ENCODE data around the gene TNKS1BP1.

DNA sequence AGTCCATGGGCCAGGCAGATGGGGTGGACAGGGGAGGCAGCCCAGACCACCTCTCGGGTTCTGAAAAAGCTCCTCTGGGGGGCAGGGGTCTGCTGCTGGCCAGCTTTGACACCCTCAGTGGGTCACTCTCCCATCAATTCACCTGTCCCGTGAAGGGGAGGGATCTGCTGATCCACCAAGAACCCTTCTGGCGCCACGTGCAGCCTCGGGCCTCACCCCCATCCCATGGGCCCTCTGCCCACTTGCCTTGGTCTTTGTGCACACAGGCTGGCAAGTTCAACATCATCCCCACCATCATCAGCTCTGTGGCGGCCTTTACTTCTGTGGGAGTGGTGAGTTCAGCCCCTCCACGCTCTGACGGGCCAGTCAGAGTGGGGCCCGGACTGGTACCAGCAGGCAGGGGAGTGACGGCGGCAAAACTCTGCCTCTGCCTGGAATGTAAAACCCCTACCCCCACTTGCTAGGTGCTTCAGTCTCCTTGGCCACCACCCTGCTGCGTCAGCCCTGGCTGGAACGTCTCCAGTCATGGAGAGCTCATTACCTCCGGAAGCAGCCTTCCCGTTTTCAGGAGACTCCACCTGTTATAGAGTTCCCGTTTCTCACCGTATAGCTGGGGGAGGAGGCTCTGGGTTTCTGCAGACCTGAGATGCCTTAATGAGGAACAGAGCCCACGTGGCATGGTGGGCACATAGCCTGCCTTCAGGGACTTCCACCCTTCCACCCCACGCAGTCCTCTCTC is 43.5 kb upstream of the TNKS1BP1 start:
- TF ChIP-seq, protein P1, sequence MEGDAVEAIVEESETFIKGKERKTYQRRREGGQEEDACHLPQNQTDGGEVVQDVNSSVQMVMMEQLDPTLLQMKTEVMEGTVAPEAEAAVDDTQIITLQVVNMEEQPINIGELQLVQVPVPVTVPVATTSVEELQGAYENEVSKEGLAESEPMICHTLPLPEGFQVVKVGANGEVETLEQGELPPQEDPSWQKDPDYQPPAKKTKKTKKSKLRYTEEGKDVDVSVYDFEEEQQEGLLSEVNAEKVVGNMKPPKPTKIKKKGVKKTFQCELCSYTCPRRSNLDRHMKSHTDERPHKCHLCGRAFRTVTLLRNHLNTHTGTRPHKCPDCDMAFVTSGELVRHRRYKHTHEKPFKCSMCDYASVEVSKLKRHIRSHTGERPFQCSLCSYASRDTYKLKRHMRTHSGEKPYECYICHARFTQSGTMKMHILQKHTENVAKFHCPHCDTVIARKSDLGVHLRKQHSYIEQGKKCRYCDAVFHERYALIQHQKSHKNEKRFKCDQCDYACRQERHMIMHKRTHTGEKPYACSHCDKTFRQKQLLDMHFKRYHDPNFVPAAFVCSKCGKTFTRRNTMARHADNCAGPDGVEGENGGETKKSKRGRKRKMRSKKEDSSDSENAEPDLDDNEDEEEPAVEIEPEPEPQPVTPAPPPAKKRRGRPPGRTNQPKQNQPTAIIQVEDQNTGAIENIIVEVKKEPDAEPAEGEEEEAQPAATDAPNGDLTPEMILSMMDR (IDR thresholded peaks at IDR 0.05): no peak
- no peak for TF ChIP-seq ZFX (IDR thresholded peaks at IDR 0.05; ENCODE audit: borderline replicate concordance)
